HepG2 (cell line): ENCODE data around the gene CAPN11. TPM values are rescaled to one million over a fixed set of nuclear protein-coding genes. Genes with fewer than 3 reads are reported as not detected.

Source experiments
- CBFB ChIP-seq: sonication (generic); formaldehyde crosslinking; IDR thresholded peaks from 2 replicates; pipeline ENCODE4 v1.4.0; 2020; ENCODE audit warnings: missing genetic modification reagents
- GATA4 ChIP-seq: sonication (generic); IDR thresholded peaks from 2 replicates; pipeline ENCODE4 v1.6.1; 2016; ENCODE audit warnings: antibody characterized with exemption, low read depth, borderline replicate concordance
- HNF4A ChIP-seq: sonication (generic); formaldehyde crosslinking; IDR thresholded peaks from 2 replicates; pipeline ENCODE4 v1.4.0; 2020; ENCODE audit warnings: missing genetic modification reagents
- HNF4G ChIP-seq, 2 experiments: sonication (generic) in 1 of 2; formaldehyde crosslinking in 1 of 2; IDR thresholded peaks; 2 replicates each; pipeline versions ENCODE4 v1.4.0 to v1.6.1; 2011 to 2020; ENCODE audit warnings: borderline replicate concordance in 2 of 2, low read depth in 2 of 2, mild to moderate bottlenecking in 2 of 2, low read length in 1 of 2, missing genetic modification reagents in 1 of 2, moderate library complexity in 1 of 2
- HNRNPL ChIP-seq: fragments of 200-400 bp; formaldehyde crosslinking; IDR thresholded peaks from 2 replicates; pipeline ENCODE4 v1.6.1; 2017; ENCODE audit warnings: mild to moderate bottlenecking, low read depth, low read length
- HNRNPLL ChIP-seq: fragments of 200-400 bp; formaldehyde crosslinking; IDR thresholded peaks from 2 replicates; pipeline ENCODE4 v1.6.1; 2017; ENCODE audit warnings: mild to moderate bottlenecking, low read depth, low read length; ENCODE audit not compliant: poor library complexity, severe bottlenecking
- TBP ChIP-seq: sonication (generic); formaldehyde crosslinking; IDR thresholded peaks from 2 replicates; pipeline ENCODE4 v1.5.0; 2020; ENCODE audit warnings: missing genetic modification reagents
- TRAFD1 ChIP-seq: sonication (generic); formaldehyde crosslinking; IDR thresholded peaks from 2 replicates; pipeline ENCODE4 v1.5.1; 2020; ENCODE audit warnings: missing genetic modification reagents, mild to moderate bottlenecking, borderline replicate concordance
- ZFX ChIP-seq: sonication (generic); formaldehyde crosslinking; IDR thresholded peaks from 2 replicates; pipeline ENCODE4 v1.4.0; 2020; ENCODE audit warnings: mild to moderate bottlenecking, low read depth, missing genetic modification reagents, moderate library complexity
- ZFY ChIP-seq: sonication (generic); formaldehyde crosslinking; IDR thresholded peaks from 2 replicates; pipeline ENCODE4 v1.4.0; 2020; ENCODE audit warnings: missing genetic modification reagents
- ZNF460 ChIP-seq: sonication (generic); formaldehyde crosslinking; IDR thresholded peaks from 2 replicates; pipeline ENCODE4 v1.5.1; 2020; ENCODE audit warnings: missing genetic modification reagents, mild to moderate bottlenecking, borderline replicate concordance
- ZNF567 ChIP-seq: sonication (generic); formaldehyde crosslinking; IDR thresholded peaks from 2 replicates; pipeline ENCODE4 v1.8.1; 2023; ENCODE audit warnings: mild to moderate bottlenecking, missing genetic modification reagents, borderline replicate concordance
- ZSCAN25 ChIP-seq: sonication (generic); formaldehyde crosslinking; IDR thresholded peaks from 2 replicates; pipeline ENCODE4 v1.8.0; 2022; ENCODE audit warnings: mild to moderate bottlenecking, missing genetic modification reagents
- ZSCAN5A ChIP-seq: sonication (generic); formaldehyde crosslinking; IDR thresholded peaks from 2 replicates; pipeline ENCODE4 v1.8.0; 2022; ENCODE audit warnings: mild to moderate bottlenecking, missing genetic modification reagents, borderline replicate concordance
- polyA plus RNA-seq, 8 experiments: library from polyadenylated mRNA; depleted of rRNA in 3 of 8; stranded (reverse) in 7 of 8; unstranded in 1 of 8; fragments of >200 nt; fragmentation: Illumina TruSeq in 4 of 8; extraction: Trizol in 4 of 8; gene quantifications; 2 replicates each; pipeline versions ENCODE4 v1.2.1 to v1.2.3, GENCODE V29; 2011 to 2016; ENCODE audit warnings: low read depth in 4 of 8, missing spikeins in 1 of 8, mixed read lengths in 1 of 8; ENCODE audit not compliant: insufficient read depth in 1 of 8
- total RNA-seq, 5 experiments: library from RNA; depleted of rRNA; stranded (reverse); fragments of >200 nt; fragmentation: Illumina TruSeq; extraction: Trizol; gene quantifications; 2 replicates each; pipeline ENCODE4 v1.2.3, GENCODE V29; 2016; ENCODE audit warnings: low read depth in 1 of 5
- TF ChIP-seq, protein P1 (sequence below): sonication (generic); formaldehyde crosslinking; conservative IDR thresholded peaks from 2 replicates; pipeline ENCODE4 v1.4.0; 2020; ENCODE audit warnings: mild to moderate bottlenecking, missing genetic modification reagents, moderate library complexity
- TF ChIP-seq, protein P2 (sequence below): sonication (generic); formaldehyde crosslinking; IDR thresholded peaks from 2 replicates; pipeline ENCODE4 v1.5.0; 2020; ENCODE audit warnings: mild to moderate bottlenecking, missing genetic modification reagents, borderline replicate concordance

Gene CAPN11
- total and polyA plus RNA-seq, 2 of the 13 experiments (the other 11 are each of a cell fraction or from before 2014, with no cell fraction given), result 0.07 to 0.11 TPM

DNA sequence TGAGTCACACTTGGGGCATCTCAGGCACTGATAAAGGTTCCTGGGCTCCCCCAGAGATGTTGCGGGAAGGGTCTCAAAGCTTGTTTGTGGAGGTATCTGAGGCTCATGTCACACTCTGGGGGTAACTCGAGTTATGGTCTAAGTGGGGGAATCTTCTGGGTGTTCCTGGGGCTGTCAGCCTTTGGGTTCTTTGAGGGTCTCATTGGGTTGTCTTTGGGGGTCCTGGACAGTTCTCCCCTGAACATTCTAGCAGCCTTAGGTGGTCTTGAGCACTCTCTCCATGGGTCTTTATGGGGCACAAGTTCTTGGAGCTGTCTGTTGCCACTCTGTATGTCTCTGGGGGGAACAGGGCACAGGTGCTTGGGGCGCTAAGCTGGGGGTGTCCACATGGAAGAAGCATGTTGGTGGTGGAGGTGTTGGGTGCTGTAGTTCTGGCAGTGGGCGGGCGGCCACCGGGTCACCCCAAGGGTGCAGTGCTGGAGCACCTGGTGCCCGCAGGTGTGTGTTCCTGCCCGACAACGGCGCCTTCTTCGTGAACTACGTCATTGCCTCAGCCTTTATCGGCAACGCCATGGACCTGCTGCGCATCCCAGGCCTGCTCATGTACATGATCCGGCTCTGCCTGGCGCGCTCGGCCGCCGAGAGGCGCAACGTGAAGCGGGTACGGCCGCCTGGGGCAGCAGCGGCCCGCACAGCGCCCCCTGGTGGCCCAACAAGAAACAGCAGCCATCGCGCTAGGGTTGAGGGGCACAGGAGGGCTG is 7.1 kb upstream of the CAPN11 start (continued):
- TF ChIP-seq, protein P1, sequence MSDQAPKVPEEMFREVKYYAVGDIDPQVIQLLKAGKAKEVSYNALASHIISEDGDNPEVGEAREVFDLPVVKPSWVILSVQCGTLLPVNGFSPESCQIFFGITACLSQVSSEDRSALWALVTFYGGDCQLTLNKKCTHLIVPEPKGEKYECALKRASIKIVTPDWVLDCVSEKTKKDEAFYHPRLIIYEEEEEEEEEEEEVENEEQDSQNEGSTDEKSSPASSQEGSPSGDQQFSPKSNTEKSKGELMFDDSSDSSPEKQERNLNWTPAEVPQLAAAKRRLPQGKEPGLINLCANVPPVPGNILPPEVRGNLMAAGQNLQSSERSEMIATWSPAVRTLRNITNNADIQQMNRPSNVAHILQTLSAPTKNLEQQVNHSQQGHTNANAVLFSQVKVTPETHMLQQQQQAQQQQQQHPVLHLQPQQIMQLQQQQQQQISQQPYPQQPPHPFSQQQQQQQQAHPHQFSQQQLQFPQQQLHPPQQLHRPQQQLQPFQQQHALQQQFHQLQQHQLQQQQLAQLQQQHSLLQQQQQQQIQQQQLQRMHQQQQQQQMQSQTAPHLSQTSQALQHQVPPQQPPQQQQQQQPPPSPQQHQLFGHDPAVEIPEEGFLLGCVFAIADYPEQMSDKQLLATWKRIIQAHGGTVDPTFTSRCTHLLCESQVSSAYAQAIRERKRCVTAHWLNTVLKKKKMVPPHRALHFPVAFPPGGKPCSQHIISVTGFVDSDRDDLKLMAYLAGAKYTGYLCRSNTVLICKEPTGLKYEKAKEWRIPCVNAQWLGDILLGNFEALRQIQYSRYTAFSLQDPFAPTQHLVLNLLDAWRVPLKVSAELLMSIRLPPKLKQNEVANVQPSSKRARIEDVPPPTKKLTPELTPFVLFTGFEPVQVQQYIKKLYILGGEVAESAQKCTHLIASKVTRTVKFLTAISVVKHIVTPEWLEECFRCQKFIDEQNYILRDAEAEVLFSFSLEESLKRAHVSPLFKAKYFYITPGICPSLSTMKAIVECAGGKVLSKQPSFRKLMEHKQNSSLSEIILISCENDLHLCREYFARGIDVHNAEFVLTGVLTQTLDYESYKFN (CRISPR knock-in tag), result peak; percentile 16; the same call in 1 of the 2 replicates
- no peak for TF ChIP-seq ZNF567 (CRISPR knock-in tag)
- TF ChIP-seq HNRNPL, result peak; percentile 77; the same call in 1 of the 2 replicates
- no peak for TF ChIP-seq TBP (CRISPR knock-in tag)
- no peak for TF ChIP-seq ZSCAN25
- TF ChIP-seq HNF4G (IDR thresholded peaks at IDR 0.05; ENCODE audit: borderline replicate concordance, low read depth, low read length), result no peak
- TF ChIP-seq HNF4G (CRISPR knock-in tag; IDR thresholded peaks at IDR 0.05; ENCODE audit: borderline replicate concordance, low read depth), result no peak
- peak; percentile 74; the same call in 1 of the 2 replicates for TF ChIP-seq ZFX (CRISPR knock-in tag)
- TF ChIP-seq CBFB (CRISPR knock-in tag), result peak; percentile 45; the same call in 1 of the 2 replicates
- TF ChIP-seq GATA4, result no peak
- TF ChIP-seq HNF4A, result peak; percentile 41; the same call in 1 of the 2 replicates
- TF ChIP-seq ZSCAN5A, result peak; percentile 88; the same call in 1 of the 2 replicates
- TF ChIP-seq, protein P2, sequence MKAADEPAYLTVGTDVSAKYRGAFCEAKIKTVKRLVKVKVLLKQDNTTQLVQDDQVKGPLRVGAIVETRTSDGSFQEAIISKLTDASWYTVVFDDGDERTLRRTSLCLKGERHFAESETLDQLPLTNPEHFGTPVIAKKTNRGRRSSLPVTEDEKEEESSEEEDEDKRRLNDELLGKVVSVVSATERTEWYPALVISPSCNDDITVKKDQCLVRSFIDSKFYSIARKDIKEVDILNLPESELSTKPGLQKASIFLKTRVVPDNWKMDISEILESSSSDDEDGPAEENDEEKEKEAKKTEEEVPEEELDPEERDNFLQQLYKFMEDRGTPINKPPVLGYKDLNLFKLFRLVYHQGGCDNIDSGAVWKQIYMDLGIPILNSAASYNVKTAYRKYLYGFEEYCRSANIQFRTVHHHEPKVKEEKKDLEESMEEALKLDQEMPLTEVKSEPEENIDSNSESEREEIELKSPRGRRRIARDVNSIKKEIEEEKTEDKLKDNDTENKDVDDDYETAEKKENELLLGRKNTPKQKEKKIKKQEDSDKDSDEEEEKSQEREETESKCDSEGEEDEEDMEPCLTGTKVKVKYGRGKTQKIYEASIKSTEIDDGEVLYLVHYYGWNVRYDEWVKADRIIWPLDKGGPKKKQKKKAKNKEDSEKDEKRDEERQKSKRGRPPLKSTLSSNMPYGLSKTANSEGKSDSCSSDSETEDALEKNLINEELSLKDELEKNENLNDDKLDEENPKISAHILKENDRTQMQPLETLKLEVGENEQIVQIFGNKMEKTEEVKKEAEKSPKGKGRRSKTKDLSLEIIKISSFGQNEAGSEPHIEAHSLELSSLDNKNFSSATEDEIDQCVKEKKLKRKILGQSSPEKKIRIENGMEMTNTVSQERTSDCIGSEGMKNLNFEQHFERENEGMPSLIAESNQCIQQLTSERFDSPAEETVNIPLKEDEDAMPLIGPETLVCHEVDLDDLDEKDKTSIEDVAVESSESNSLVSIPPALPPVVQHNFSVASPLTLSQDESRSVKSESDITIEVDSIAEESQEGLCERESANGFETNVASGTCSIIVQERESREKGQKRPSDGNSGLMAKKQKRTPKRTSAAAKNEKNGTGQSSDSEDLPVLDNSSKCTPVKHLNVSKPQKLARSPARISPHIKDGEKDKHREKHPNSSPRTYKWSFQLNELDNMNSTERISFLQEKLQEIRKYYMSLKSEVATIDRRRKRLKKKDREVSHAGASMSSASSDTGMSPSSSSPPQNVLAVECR (CRISPR knock-in tag), result peak; percentile 35; the same call in 1 of the 2 replicates
- TF ChIP-seq TRAFD1 (CRISPR knock-in tag), result no peak
- peak; percentile 69; the same call in 1 of the 2 replicates for TF ChIP-seq ZFY (CRISPR knock-in tag)
- TF ChIP-seq ZNF460 (CRISPR knock-in tag), result no peak
- TF ChIP-seq HNRNPLL, result peak; percentile 80
